GM19455 (cell line): Measurements from ENCODE around the gene GTPBP6.
"Not testable (repeated sequence)": the region's sequence is repeated elsewhere in the genome, so short reads cannot be mapped to it uniquely, and the experiment has no call there.

Source experiments
- ATAC-seq: cut with Tn5 transposase; IDR thresholded peaks from one replicate; pipeline ENCODE4 v1.9.1; 2021; ENCODE audit not compliant: unreplicated experiment

The GTPBP6 gene

GRCh38 chrX:292900-293897 is 25.4 kb downstream of the GTPBP6 start:
- ATAC-seq = no peak

DNA sequence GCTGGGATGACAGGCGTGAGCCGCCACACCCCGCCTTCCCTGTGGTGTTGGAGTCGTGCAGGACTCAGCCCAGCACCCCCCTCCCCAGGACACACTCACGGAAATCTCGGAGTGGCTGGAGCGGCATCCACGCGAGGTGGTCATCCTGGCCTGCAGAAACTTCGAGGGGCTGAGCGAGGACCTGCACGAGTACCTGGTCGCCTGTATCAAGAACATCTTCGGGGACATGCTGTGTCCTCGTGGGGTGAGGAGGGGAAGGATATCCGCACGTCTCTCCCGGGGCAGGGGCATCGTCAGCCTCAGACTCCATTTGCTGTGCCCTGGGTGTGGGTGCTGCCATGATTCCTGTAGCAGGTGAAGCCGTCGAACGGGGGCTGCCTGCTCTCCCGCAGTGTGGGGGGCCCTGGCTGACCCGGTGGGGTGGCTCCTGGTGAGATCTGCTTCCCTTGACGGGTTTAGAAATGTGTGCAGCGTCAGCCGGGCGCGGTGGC is 27.1 kb downstream of the GTPBP6 start:
- no peak for ATAC-seq

DNA sequence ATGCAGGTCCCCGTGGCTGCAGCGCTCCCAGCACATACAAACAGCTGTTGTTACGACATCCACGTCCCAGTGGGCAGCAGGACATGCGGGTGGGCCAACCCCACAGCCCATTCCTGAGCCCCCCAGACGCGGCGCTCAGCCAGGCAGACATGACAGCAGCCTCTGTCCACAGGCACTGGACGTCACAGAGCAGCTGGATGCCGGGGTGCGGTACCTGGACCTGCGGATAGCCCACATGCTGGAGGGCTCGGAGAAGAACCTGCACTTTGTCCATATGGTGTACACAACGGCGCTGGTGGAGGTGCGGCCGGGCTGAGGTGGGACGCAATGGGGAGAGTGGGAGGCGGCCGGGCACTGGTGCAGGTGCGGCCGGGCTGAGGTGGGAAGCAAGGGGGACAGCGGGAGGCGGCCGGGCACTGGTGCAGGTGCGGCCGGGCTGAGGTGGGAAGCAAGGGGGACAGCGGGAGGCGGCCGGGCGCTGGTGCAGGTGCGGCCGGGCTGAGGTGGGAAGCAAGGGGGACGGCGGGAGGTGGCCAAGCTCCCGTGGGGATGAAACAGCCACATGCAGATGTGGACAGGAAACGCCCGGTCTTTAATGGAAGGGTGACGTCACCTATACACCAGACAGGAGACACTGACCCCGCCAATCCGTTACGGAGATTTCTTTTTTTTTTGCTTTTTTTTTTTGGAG is 28.0 kb downstream of the GTPBP6 start:
- ATAC-seq = no peak

DNA sequence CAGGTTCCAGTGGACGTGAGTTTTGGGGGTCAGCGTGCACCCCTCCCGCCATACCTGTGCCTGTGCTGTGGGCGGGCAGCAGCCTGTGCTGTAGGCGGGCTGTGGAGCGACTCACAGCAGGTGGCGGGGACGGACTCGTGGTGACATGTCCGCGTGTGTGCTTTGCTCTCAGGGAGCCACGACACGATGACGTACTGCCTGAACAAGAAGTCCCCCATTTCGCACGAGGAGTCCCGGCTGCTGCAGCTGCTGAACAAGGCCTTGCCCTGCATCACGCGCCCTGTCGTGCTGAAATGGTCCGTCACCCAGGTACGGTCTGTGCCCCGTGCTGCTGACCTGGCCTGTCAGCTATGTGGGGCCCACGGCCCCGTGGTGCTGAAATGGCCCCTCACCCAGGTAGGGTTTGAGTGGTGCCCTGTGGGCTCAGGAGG is 30.0 kb downstream of the GTPBP6 start:
- ATAC-seq = no peak

GRCh38 chrX:287670-288069 is 30.9 kb downstream of the GTPBP6 start:
- no peak for ATAC-seq

DNA sequence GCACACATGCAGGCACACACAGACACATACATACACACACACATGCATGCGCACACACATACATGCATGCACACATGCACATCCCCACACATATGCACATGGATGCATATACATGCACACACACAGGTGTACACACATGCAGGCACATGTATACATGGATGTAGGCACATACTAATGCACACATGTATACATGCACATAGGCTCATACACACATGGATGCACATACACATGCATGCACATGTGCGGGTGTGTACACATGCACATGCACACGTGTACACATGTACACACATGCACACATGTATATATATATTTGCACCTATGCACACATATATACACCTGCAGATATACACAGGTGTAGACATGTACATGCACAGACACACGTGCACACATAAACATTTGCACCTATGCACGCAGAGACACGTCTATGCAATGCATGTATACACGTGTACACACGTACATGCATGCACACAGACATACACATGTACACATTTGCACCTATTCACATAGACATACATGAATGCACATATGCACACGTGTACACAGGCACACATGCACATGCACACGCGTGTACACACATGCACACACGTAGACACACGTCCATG is 33.4 kb downstream of the GTPBP6 start:
- no peak for ATAC-seq

- peak; percentile 100 for ATAC-seq
Measured at GRCh38 chrX:283115-283845, 35.3 kb downstream of the GTPBP6 start.

- not testable (repeated sequence) for ATAC-seq
Measured at GRCh38 chrX:282000-282681, 36.5 kb downstream of the GTPBP6 start.

DNA sequence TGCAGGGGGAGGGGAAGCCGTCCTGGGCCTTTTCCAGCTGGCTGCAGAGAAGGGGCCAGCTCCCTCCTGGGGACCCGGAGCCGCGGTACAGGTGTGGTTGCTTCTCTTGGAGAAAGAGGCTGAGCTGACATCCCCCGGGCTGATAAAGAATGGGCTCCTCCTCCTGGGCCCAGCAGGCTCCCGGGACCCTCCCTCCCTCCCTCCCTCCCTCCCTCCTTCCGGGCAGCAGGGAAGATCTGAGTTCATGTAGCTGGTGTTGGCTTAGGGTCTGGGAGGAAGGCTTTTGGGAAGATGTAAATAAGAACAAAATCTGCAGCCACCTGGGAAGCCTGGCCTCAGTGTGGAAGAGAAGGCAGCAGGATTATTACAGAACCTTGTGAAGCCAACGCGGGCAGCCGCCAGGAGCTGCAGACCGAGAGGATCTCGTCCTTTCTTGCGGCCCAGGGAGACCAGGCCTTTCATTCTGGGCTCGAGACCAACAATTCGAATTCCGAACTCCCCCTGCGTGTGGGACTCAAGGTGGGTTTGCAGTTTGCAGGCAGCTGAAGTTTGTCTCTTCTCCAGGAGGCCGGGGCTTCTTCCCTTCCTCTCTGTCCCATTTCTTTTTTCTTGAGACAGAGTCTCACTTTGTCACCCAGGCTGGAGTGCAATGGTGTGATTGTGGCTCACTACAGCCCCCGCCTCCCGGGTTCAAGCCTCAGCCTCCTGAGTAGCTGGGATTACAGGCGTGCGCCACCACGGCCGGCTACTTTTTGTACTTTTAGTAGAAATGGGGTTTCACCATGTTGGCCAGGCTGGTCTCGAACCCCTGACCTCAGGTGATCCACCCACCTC is 37.2 kb downstream of the GTPBP6 start, which contains the start of gene PLCXD1:
Gene PLCXD1 (plus strand): TSS at position 216 of the 834 bp plus-strand sequence. CDS start 2,807 bp downstream, outside the sequence.
- no peak for ATAC-seq

DNA sequence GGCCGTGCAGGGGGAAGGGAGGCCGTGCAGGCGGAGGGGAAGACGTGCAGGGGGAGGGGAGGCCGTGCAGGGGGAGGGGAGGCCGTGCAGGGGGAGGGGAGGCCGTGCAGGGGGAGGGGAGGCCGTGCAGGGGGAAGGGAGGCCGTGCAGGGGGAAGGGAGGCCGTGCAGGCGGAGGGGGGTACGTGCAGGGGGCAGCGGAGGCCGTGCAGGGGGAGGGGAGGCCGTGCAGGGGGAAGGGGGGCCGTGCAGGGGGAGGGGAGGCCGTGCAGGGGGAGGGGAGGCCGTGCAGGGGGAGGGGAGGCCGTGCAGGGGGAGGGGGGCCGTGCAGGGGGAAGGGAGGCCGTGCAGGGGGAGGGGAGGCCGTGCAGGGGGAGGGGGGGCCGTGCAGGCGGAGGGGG is 37.9 kb downstream of the GTPBP6 start:
- not testable (repeated sequence) for ATAC-seq

GRCh38 chrX:279757-280604 is 38.6 kb downstream of the GTPBP6 start:
- not testable (repeated sequence) for ATAC-seq

DNA sequence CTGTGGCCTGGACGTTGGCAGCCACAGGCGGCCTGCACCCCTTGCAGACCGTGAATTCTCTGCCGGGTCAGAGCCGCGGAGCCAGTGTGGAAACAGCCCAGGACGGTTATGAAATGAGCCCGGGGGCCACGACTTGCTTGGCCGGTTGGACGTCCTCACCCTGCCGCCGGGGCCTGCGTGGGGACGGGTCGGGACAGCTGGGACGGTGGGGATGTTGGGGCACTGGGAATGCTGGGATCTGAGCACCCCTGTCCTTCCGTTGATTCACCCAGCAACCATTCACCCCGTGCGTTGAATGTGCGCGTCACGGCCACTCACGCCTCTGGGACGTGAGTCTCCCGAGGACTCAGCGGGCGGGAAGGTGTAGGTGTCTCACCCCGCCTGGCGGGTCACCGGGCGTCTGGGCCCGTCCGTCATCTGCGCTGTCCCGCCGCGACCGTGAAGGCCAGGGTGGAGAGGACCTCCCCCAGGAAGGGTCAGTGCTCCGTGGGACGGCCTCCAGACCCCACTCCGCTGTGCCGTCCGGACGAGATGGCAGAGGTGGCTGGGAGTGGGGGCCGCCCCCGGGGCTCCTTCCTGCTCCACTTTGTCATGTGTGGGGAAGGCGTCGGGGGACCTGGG is 41.9 kb downstream of the GTPBP6 start:
- no peak for ATAC-seq

GRCh38 chrX:275967-276580 is 42.5 kb downstream of the GTPBP6 start:
- no peak for ATAC-seq

DNA sequence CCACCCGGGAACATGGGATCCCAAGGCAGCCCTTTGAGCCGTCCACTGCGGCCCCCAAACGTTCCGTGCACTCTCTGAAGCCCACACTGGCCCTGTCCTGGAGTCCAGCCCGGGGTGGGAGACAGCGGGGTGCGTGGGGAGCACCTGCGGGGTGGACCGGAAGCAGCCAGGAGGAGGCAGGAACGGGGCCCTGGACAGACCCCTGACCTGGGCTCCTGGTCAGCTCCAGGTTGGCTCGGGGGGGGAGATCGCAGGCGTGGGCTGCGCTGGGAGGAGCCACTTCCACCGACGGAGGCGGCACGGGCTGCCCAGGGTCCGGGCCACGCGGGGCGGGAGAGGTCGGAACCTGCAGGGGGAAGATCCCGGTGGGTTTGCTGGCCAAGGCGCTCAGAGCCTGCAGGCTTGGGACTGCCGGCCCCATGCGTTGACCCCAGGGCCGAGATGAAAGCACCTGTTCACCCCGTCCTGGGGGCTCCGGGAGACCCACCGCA is 43.1 kb downstream of the GTPBP6 start:
- no peak for ATAC-seq

- no peak for ATAC-seq
Measured at GRCh38 chrX:274904-275475, 43.6 kb downstream of the GTPBP6 start.

- ATAC-seq = no peak
Measured at GRCh38 chrX:270848-271367, 47.7 kb downstream of the GTPBP6 start.
